ENCODE results near the gene MARS1.

The MARS1 gene

DNA sequence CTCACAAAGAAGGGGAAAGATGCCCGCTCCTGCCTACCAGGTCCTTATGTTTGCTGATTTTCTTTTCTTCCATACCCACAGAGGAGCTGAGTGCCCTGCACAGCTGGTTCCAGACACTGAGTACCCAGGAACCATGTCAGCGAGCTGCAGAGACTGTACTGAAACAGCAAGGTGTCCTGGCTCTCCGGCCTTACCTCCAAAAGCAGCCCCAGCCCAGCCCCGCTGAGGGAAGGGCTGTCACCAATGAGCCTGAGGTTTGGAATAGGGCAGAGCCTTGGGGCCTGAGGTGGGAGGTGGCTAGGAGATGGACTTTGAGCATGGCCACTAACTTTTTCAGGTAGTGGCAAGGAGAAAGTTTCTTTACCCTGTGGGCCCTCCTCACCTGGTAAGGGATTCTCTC, 2.3 kb downstream of the MARS1 start:
- Histone ChIP-seq H3K27ac (ENCODE audit: extremely low read depth, low read depth, low read length) (no peak overlapping the region), H3K4me1 (ENCODE audit: control insufficient read depth, insufficient read depth, low read length) (no peaks in the 10 kb centered on the region), H3K4me3 (ENCODE audit: low read depth, low read length) (no peak overlapping the region), H3K9me3 (ENCODE audit: control insufficient read depth, insufficient read depth, low read depth, low read length) (no peaks in the 10 kb centered on the region), H3K36me3 (ENCODE audit: control insufficient read depth in 2 of 2, insufficient read depth in 1 of 2, low read length in 2 of 2) (peaks cover 29 to 43% of the 10 kb centered on the region in 2 experiments)
- ChIA-PET POLR2A (interaction anchor here (1.1 kb wide), 1 partner anchor 31 kb away, joined by 4 read pairs; no protein-coding TSS in a partner anchor), CTCF (interaction anchor here (1.0 kb wide), 1 partner anchor 31 kb away, joined by 4 read pairs; no protein-coding TSS in a partner anchor)
- TF ChIP-seq ZNF707 (tag by site-specific recombination; IDR thresholded peaks at IDR 0.05) (no peak), YY2 (tag by site-specific recombination; IDR thresholded peaks at IDR 0.05) (no peak), ZNF701 (tag by site-specific recombination; IDR thresholded peaks at IDR 0.05) (no peak), ZNF670 (tag by site-specific recombination; IDR thresholded peaks at IDR 0.05; ENCODE audit: low read depth) (no peak), ZNF24 (tag by site-specific recombination; IDR thresholded peaks at IDR 0.05) (no peak), KLF16 (tag by site-specific recombination; IDR thresholded peaks at IDR 0.05) (no peak), ZNF341 (tag by site-specific recombination; IDR thresholded peaks at IDR 0.05; ENCODE audit: low read depth) (no peak), ZNF354C (tag by site-specific recombination; IDR thresholded peaks at IDR 0.05; ENCODE audit: borderline replicate concordance, low read depth) (no peak), ZBTB48 (tag by site-specific recombination; IDR thresholded peaks at IDR 0.05) (no peak), BCL11A (tag by site-specific recombination; IDR thresholded peaks at IDR 0.05; ENCODE audit: low read depth) (no peak), ZNF16 (tag by site-specific recombination; IDR thresholded peaks at IDR 0.05; ENCODE audit: low read depth) (no peak)
- TF ChIP-seq, protein P1, sequence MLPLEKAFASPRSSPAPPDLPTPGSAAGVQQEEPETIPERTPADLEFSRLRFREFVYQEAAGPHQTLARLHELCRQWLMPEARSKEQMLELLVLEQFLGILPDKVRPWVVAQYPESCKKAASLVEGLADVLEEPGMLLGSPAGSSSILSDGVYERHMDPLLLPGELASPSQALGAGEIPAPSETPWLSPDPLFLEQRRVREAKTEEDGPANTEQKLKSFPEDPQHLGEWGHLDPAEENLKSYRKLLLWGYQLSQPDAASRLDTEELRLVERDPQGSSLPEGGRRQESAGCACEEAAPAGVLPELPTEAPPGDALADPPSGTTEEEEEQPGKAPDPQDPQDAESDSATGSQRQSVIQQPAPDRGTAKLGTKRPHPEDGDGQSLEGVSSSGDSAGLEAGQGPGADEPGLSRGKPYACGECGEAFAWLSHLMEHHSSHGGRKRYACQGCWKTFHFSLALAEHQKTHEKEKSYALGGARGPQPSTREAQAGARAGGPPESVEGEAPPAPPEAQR (tag by site-specific recombination; IDR thresholded peaks at IDR 0.05), result no peak
- TF ChIP-seq, protein P2, sequence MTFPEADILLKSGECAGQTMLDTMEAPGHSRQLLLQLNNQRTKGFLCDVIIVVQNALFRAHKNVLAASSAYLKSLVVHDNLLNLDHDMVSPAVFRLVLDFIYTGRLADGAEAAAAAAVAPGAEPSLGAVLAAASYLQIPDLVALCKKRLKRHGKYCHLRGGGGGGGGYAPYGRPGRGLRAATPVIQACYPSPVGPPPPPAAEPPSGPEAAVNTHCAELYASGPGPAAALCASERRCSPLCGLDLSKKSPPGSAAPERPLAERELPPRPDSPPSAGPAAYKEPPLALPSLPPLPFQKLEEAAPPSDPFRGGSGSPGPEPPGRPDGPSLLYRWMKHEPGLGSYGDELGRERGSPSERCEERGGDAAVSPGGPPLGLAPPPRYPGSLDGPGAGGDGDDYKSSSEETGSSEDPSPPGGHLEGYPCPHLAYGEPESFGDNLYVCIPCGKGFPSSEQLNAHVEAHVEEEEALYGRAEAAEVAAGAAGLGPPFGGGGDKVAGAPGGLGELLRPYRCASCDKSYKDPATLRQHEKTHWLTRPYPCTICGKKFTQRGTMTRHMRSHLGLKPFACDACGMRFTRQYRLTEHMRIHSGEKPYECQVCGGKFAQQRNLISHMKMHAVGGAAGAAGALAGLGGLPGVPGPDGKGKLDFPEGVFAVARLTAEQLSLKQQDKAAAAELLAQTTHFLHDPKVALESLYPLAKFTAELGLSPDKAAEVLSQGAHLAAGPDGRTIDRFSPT (tag by site-specific recombination; IDR thresholded peaks at IDR 0.05), result no peak
- TF ChIP-seq, protein P3, sequence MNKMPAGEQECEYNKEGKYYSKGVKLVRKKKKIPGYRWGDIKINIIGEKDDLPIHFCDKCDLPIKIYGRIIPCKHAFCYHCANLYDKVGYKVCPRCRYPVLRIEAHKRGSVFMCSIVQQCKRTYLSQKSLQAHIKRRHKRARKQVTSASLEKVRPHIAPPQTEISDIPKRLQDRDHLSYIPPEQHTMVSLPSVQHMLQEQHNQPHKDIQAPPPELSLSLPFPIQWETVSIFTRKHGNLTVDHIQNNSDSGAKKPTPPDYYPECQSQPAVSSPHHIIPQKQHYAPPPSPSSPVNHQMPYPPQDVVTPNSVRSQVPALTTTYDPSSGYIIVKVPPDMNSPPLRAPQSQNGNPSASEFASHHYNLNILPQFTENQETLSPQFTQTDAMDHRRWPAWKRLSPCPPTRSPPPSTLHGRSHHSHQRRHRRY (tag by site-specific recombination; IDR thresholded peaks at IDR 0.05), result no peak
- TF ChIP-seq, protein P4, sequence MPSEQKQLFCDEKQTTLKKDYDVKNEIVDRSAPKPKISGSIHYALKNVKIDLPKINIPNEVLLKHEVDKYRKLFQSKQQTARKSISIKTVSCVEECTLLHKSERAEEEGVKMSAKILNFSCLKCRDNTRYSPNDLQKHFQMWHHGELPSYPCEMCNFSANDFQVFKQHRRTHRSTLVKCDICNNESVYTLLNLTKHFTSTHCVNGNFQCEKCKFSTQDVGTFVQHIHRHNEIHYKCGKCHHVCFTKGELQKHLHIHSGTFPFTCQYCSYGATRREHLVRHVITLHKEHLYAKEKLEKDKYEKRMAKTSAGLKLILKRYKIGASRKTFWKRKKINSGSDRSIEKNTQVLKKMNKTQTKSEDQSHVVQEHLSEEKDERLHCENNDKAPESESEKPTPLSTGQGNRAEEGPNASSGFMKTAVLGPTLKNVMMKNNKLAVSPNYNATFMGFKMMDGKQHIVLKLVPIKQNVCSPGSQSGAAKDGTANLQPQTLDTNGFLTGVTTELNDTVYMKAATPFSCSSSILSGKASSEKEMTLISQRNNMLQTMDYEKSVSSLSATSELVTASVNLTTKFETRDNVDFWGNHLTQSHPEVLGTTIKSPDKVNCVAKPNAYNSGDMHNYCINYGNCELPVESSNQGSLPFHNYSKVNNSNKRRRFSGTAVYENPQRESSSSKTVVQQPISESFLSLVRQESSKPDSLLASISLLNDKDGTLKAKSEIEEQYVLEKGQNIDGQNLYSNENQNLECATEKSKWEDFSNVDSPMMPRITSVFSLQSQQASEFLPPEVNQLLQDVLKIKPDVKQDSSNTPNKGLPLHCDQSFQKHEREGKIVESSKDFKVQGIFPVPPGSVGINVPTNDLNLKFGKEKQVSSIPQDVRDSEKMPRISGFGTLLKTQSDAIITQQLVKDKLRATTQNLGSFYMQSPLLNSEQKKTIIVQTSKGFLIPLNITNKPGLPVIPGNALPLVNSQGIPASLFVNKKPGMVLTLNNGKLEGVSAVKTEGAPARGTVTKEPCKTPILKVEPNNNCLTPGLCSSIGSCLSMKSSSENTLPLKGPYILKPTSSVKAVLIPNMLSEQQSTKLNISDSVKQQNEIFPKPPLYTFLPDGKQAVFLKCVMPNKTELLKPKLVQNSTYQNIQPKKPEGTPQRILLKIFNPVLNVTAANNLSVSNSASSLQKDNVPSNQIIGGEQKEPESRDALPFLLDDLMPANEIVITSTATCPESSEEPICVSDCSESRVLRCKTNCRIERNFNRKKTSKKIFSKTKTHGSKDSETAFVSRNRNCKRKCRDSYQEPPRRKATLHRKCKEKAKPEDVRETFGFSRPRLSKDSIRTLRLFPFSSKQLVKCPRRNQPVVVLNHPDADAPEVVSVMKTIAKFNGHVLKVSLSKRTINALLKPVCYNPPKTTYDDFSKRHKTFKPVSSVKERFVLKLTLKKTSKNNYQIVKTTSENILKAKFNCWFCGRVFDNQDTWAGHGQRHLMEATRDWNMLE (tag by site-specific recombination; conservative IDR thresholded peaks at IDR 0.05; ENCODE audit: low read depth), result no peak
